ENCODE results near the gene CHST9.
"Not testable (repeated sequence)": the region's sequence is repeated elsewhere in the genome, so short reads cannot be mapped to it uniquely, and the experiment has no call there.

CHST9 gene

DNA sequence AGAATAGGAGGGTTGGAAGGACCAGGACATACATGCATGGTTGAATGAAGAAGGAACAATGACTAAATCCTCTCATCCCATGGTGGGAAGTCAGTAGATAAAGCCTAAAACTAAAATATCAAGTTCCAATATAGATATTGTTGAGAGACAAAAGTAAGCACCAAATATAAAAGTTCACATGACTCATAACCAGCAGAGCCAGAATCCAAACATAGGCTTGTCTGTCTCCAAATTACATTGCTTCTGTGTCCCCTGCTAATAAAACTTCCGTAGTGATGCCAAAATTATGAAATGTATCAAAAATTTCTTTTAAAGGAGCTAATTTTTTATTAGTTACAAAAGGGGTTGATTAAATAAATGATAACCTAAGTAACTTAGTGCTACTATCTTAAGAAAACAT lies 19.7 kb downstream of the CHST9 start:
- TF ChIP-seq, protein P1, sequence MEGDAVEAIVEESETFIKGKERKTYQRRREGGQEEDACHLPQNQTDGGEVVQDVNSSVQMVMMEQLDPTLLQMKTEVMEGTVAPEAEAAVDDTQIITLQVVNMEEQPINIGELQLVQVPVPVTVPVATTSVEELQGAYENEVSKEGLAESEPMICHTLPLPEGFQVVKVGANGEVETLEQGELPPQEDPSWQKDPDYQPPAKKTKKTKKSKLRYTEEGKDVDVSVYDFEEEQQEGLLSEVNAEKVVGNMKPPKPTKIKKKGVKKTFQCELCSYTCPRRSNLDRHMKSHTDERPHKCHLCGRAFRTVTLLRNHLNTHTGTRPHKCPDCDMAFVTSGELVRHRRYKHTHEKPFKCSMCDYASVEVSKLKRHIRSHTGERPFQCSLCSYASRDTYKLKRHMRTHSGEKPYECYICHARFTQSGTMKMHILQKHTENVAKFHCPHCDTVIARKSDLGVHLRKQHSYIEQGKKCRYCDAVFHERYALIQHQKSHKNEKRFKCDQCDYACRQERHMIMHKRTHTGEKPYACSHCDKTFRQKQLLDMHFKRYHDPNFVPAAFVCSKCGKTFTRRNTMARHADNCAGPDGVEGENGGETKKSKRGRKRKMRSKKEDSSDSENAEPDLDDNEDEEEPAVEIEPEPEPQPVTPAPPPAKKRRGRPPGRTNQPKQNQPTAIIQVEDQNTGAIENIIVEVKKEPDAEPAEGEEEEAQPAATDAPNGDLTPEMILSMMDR (IDR thresholded peaks at IDR 0.05; ENCODE audit: extremely low read depth, missing control alignments) = no peak
- no peak for DNase-seq (ENCODE audit: low spot score)

DNA sequence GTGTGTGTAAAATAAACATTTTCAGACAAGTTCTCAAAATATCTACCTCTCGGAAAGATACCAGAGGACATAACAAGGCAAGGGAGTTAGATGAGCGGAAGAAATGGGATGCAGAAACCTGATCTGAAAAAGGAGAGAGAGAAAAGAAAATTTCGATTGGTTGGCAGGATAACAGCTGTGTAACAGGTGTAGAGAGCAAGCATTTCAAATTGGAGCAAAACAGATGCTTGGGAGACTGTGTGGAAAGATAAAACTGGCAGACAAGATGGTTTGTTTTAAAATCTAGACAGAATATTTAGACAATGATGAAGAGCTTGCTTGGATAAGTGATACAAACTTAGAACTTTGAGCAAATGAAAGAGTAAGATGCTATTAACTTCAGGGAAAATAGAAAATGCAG lies 20.2 kb downstream of the CHST9 start:
- no peak for DNase-seq (ENCODE audit: low spot score)
- TF ChIP-seq, protein P1 (IDR thresholded peaks at IDR 0.05; ENCODE audit: extremely low read depth, missing control alignments) = no peak

DNA sequence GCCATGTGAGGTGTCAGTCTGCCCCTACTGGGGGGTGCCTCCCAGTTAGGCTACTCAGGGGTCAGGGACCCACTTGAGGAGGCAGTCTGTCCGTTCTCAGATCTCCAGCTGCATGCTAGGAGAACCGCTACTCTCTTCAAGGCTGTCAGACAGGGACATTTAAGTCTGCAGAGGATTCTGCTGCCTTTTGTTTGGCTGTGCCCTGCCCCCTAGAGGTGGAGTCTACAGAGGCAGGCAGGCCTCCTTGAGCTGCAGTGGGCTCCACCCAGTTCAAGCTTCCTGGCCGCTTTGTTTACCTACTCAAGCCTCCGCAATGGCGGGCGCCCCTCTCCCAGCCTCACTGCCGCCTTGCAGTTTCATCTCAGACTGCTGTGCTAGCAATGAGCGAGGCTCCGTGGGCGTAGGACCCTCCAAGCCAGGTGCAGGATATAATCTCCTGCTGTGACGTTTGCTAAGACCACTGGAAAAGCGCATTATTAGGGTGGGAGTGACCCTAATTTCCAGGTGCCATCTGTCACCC lies 21.9 kb downstream of the CHST9 start:
- DNase-seq (ENCODE audit: low spot score) = not testable (repeated sequence)

DNA sequence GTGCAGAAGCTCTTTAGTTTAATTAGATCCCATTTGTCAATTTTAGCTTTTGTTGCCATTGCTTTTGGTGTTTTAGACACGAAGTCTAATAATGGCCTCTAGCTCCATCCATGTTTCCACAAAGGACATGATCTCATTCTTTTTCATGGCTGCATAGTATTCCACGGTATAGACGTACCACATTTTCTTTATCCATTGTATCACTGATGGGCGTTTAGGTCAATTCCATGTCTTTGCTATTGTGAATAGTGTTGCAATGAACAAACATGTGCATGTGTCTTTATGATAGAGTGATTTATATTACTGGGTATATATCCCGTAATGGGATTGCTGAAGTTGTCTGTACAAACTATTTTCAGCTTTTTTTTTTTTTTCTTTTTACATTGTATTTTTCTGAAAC lies 35.9 kb downstream of the CHST9 start:
- not testable (repeated sequence) for DNase-seq (ENCODE audit: low spot score)

DNA sequence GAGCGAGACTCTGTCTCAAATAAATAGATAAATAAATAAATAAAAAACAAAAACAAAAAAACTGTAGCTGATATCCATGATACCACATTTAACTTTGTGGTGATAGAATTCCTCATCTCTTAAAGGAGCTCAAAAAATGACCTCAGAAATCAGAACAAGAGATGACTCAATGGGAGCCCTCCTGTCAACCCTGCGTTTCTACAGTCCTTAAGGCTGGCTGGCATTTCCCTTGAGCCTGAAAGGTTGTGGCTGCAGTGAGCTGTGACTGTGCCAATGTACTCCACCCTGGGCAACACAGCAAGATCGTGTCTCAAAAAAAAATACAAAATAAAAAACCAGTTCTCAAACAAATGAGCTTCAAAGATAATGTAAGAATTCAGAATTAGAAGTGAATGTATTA lies 40.4 kb downstream of the CHST9 start:
- DNase-seq (ENCODE audit: low spot score) = no peak
- TF ChIP-seq, protein P1 (IDR thresholded peaks at IDR 0.05; ENCODE audit: extremely low read depth, missing control alignments) = no peak

DNA sequence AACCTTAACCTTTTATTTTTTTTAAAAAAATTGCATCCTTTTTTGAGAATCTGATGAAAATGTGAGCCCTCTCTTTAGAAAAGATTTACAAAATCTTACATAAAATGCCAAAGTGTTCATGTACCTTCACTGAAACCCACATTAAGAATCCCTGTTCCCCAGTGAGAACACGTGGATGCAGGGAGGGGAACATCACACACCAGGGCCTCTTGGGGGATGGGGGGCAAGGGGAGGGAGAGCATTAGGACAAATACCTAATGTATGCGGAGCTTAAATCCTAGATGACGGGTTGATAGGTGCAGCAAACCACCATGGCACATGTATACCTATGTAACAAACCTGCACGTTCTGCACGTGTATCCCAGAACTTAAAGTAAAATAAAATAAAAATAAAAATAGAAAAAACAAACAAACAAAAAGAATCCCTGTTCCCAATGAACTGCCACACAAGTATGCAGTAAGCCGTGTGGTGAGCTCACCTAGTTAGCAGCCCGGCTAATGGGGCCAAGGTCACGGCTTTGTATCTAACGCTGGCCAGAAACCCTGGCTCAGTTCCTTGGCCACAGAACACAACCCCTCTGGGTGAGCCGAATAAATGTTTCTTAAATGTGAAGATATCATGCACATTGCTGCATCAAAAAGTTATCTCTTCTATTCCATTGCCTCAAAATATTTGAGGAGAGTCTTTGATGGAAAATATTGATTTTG lies 41.4 kb downstream of the CHST9 start:
- TF ChIP-seq, protein P1 (IDR thresholded peaks at IDR 0.05; ENCODE audit: extremely low read depth, missing control alignments) = no peak
- no peak for DNase-seq (ENCODE audit: low spot score)

DNA sequence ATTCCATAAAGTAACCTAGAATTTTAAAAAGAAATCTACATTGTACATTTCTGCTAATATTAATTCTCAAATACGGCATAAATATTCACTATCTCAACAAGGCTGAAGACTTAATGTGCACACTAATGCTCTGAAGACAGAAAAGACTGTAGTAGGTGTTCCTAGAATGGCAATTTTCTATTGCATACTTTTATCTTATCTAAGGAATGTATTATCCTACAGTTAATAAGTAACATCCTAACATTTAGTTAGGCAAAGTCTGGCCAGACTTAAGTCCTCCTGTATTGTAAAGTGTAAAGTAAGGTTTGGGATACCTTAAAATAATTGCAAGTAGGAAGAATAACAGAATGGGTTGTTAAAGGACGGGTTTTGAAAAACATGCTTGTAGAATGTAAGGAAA lies 42.2 kb downstream of the CHST9 start:
- DNase-seq (ENCODE audit: low spot score) = no peak
- TF ChIP-seq, protein P1 (IDR thresholded peaks at IDR 0.05; ENCODE audit: extremely low read depth, missing control alignments) = no peak

DNA sequence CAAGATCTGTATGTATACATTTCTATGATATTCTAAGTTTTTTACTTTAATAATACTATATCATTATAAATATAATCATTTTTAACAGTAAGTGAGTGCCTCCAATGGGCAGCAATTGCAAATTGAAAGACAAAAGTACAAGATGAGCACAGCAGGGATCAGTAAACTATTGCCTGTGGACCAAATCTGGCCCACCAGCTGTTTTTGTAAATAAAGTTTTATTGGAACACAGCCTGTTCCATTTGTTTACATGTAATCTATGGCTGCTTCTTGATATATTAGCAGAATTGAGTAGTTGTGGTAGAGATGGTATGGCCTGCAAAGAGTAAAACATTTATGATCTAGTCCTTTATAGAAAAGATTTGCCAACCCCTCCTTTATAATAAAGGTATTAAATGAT lies 43.2 kb downstream of the CHST9 start:
- TF ChIP-seq, protein P1 (IDR thresholded peaks at IDR 0.05; ENCODE audit: extremely low read depth, missing control alignments) = no peak
- no peak for DNase-seq (ENCODE audit: low spot score)

Data from GM20000 (cell line).